ENCODE results near the gene EPHA5.

- TF ChIP-seq, protein P1, sequence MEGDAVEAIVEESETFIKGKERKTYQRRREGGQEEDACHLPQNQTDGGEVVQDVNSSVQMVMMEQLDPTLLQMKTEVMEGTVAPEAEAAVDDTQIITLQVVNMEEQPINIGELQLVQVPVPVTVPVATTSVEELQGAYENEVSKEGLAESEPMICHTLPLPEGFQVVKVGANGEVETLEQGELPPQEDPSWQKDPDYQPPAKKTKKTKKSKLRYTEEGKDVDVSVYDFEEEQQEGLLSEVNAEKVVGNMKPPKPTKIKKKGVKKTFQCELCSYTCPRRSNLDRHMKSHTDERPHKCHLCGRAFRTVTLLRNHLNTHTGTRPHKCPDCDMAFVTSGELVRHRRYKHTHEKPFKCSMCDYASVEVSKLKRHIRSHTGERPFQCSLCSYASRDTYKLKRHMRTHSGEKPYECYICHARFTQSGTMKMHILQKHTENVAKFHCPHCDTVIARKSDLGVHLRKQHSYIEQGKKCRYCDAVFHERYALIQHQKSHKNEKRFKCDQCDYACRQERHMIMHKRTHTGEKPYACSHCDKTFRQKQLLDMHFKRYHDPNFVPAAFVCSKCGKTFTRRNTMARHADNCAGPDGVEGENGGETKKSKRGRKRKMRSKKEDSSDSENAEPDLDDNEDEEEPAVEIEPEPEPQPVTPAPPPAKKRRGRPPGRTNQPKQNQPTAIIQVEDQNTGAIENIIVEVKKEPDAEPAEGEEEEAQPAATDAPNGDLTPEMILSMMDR (IDR thresholded peaks at IDR 0.05 in 2 of 3, conservative IDR thresholded peaks at IDR 0.05 in 1 of 3; ENCODE audit: borderline replicate concordance in 1 of 3, insufficient read depth in 1 of 3, low read depth in 2 of 3, low read length in 2 of 3), result no peak
- no peak for TF ChIP-seq POLR2AphosphoS5 (IDR thresholded peaks at IDR 0.05; ENCODE audit: low read depth, low read length)
- no peak for TF ChIP-seq ELF1 (IDR thresholded peaks at IDR 0.05; ENCODE audit: borderline replicate concordance, low read depth)
- TF ChIP-seq EZH2phosphoT487 (IDR thresholded peaks at IDR 0.05; ENCODE audit: borderline replicate concordance), result no peak
- no peak for TF ChIP-seq JUND (IDR thresholded peaks at IDR 0.05)
- no peak for TF ChIP-seq SIN3A (IDR thresholded peaks at IDR 0.05; ENCODE audit: low read depth)
- TF ChIP-seq, protein P2, sequence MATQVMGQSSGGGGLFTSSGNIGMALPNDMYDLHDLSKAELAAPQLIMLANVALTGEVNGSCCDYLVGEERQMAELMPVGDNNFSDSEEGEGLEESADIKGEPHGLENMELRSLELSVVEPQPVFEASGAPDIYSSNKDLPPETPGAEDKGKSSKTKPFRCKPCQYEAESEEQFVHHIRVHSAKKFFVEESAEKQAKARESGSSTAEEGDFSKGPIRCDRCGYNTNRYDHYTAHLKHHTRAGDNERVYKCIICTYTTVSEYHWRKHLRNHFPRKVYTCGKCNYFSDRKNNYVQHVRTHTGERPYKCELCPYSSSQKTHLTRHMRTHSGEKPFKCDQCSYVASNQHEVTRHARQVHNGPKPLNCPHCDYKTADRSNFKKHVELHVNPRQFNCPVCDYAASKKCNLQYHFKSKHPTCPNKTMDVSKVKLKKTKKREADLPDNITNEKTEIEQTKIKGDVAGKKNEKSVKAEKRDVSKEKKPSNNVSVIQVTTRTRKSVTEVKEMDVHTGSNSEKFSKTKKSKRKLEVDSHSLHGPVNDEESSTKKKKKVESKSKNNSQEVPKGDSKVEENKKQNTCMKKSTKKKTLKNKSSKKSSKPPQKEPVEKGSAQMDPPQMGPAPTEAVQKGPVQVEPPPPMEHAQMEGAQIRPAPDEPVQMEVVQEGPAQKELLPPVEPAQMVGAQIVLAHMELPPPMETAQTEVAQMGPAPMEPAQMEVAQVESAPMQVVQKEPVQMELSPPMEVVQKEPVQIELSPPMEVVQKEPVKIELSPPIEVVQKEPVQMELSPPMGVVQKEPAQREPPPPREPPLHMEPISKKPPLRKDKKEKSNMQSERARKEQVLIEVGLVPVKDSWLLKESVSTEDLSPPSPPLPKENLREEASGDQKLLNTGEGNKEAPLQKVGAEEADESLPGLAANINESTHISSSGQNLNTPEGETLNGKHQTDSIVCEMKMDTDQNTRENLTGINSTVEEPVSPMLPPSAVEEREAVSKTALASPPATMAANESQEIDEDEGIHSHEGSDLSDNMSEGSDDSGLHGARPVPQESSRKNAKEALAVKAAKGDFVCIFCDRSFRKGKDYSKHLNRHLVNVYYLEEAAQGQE (IDR thresholded peaks at IDR 0.05; ENCODE audit: low read depth), result no peak
- TF ChIP-seq, protein P3, sequence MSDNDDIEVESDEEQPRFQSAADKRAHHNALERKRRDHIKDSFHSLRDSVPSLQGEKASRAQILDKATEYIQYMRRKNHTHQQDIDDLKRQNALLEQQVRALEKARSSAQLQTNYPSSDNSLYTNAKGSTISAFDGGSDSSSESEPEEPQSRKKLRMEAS (IDR thresholded peaks at IDR 0.05), result no peak
- TF ChIP-seq CEBPB (IDR thresholded peaks at IDR 0.05; ENCODE audit: low read depth), result no peak
- no peak for TF ChIP-seq POLR2A (IDR thresholded peaks at IDR 0.05; ENCODE audit: borderline replicate concordance, extremely low read depth, insufficient read depth, insufficient read length)
- TF ChIP-seq RAD21 (IDR thresholded peaks at IDR 0.05; ENCODE audit: low read depth), result no peak
- no peak for TF ChIP-seq ZNF274 (IDR thresholded peaks at IDR 0.05; ENCODE audit: low read depth, low read length)
These were observed 49.3 kb upstream of the EPHA5 start for GRCh38 chr4:65719635-65720034.

Data from HCT116 (cell line).